HEK293T (cell line): Measurements from ENCODE around the gene PTPRM.
"Not testable (repeated sequence)": the region's sequence is repeated elsewhere in the genome, so short reads cannot be mapped to it uniquely, and the experiment has no call there.

Source experiments
- BHLHE40 ChIP-seq: fragments of 450-650 bp; IDR thresholded peaks from 2 replicates; pipeline ENCODE4 v1.6.1; 2016; ENCODE audit warnings: mild to moderate bottlenecking, moderate library complexity, borderline replicate concordance
- CTBP1 ChIP-seq: fragments of 450-650 bp; IDR thresholded peaks from 2 replicates; pipeline ENCODE4 v1.6.1; 2016; ENCODE audit warnings: borderline replicate concordance
- ELF4 ChIP-seq: fragments of 450-650 bp; IDR thresholded peaks from 2 replicates; pipeline ENCODE4 v1.6.1; 2017; ENCODE audit warnings: antibody characterized with exemption
- FOXA1 ChIP-seq: fragments of 450-650 bp; IDR thresholded peaks from 2 replicates; pipeline ENCODE4 v1.6.1; 2016; ENCODE audit warnings: mild to moderate bottlenecking
- FOXK2 ChIP-seq: fragments of 450-650 bp; IDR thresholded peaks from 2 replicates; pipeline ENCODE4 v1.6.1; 2016; ENCODE audit warnings: mild to moderate bottlenecking
- FOXM1 ChIP-seq: fragments of 450-650 bp; IDR thresholded peaks from 2 replicates; pipeline ENCODE4 v1.6.1; 2017; ENCODE audit warnings: mild to moderate bottlenecking, borderline replicate concordance
- HDGF ChIP-seq: fragments of 450-650 bp; IDR thresholded peaks from 2 replicates; pipeline ENCODE4 v1.6.1; 2017; ENCODE audit warnings: antibody characterized with exemption, borderline replicate concordance
- PKNOX1 ChIP-seq: fragments of 450-650 bp; IDR thresholded peaks from 2 replicates; pipeline ENCODE4 v1.6.1; 2016
- SP1 ChIP-seq: fragments of 450-650 bp; IDR thresholded peaks from 2 replicates; pipeline ENCODE4 v1.6.1; 2017
- TARDBP ChIP-seq: fragments of 450-650 bp; IDR thresholded peaks from 2 replicates; pipeline ENCODE4 v1.6.1; 2016

DNA sequence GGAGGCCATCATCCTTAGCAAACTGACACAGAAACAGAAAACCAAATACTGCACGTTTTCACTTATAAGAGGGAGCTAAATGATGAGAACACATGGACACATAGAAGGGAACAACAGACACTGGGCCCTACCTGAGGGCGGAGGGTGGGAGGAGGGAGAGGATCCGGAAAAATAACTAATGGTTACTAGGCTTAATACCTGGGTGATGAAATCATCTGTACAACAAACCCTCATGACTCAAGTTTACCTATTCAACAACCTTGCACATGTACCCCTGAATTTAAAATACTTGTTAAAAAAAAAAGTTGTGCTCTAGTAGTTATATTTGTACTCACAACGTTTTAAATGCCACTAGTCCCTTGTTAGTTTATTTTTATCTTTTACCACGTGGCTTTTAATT is 879.8 kb downstream of the PTPRM start:
- not testable (repeated sequence) for TF ChIP-seq FOXM1, FOXA1, TARDBP, FOXK2, BHLHE40, ELF4, PKNOX1, HDGF, SP1, CTBP1
